NCI-H1092 (cell line): ENCODE data around the gene HYI.

Experiments used
- DNase-seq: peaks from one replicate; lab custom pipeline; 2025; lab: John Stamatoyannopoulos, UW

Gene HYI

DNA sequence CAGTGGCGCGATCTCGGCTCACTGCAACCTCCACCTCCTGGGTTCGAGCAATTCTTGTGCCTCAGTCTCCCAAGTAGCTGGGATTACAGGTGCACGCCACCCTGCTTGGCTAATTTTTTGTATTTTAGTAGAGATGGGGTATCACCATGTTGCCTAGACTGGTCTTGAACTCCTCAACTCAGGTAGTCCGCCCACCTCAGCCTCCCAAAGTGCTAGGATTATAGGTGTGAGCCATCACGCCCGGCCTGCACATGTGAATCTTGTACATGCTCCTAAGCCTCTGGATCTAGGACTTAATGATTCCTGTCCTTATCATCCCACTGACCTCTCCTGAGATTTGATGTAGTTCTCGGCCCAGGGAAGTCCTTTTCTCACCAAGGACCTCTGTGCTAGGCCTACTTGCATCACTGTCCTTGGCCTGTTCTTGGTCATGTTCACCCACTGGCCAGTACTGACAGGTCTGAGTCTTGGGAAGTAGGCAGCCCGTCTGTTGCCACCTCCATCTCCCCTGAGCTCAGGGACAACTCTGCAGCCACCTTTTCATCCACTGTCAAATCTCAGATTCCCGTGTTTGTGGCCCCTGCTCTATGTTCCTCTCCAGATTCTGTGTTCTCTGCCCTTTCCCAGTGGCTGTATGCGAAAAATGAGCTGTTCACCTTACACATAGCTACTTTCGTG, 9.4 kb downstream of the HYI start:
- DNase-seq, result no peak

DNA sequence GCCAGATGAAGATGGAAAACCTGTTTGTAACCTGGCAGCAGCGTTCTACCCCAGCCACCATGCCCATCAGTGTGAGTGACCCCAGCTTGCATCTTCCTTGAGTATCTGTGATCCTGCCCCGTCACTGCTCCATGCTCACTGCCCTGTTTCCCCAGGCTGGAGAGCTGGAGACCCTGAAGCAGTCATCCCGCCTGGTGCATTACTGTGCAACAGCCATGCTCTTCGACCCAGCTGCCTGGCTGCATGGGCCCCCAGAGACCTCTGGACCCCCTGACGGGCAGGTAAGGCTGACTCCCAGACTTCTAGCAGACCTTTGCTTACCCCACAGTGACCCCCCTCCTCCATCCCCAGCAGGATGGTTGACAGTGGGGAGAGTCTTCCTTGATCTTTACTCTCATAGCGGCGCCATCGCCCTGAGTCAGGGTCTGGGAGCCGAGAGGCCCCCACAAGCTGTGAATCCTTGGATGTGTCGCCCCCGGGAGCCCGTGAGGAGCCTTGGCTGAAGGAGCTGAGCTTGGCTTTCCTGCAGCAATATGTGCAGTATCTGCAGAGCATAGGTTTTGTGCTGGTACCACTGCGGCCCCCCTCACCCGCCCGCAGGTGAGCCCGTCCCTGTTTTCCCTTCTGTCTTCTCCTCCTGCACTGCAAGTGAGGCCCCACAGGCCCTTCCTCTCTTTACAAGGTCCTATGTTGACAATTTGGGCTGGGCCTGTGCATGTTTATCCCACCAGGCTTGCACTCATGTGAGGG, 10.4 kb downstream of the HYI start:
- no peak for DNase-seq

DNA sequence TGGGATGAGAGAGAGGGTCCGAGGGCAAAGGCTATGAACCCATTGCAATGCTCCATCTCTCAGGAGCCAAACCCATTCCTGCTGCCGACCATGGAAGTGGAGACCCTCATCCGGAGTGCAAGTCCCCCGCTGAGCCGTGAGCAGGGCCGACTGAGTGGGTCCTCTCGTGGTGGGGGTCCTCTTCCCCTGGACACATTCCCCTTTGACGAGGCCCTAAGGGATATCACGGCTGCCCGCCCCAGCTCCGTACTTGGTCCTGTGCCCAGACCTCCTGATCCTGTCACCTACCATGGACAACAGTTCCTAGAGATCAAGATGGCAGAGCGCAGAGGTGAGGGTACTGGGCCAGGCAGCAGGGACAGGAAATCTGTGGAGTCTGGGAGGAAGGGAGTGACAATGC, 11.0 kb downstream of the HYI start:
- DNase-seq, result no peak

DNA sequence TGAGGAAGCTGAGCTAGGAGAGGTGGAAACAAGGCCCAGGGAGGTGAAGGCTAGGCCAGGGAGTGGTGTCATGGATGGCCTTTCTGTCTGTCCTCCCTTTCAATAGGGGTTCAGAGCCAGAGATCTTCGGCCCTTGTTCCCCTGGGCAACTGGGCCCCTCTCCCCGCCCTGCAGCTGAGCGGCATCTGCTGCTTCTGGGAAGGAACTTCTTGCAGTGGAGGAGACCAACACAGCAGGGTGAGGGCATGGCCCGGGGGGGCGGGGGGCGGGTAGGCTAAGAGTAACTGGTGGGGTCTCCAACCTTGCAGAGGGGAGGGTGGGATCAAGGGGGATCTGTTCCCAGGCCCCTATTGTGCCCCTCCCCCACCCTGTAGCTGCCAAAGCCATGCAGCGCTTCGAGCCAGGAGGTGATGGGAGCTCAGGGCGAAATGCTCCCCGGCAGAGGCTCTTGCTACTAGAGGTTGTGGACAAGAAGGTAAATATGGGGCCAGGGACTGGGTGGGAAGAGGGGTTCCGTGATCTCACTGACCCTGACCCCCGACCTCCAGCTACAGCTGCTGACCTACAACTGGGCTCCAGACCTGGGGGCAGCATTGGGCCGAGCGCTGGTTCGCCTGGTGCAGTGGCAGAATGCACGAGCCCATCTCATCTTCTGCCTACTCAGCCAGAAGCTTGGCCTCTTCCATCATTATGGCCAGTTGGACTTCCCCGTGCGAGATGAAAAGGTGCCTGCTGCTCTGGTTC, 11.7 kb downstream of the HYI start:
- no peak for DNase-seq

DNA sequence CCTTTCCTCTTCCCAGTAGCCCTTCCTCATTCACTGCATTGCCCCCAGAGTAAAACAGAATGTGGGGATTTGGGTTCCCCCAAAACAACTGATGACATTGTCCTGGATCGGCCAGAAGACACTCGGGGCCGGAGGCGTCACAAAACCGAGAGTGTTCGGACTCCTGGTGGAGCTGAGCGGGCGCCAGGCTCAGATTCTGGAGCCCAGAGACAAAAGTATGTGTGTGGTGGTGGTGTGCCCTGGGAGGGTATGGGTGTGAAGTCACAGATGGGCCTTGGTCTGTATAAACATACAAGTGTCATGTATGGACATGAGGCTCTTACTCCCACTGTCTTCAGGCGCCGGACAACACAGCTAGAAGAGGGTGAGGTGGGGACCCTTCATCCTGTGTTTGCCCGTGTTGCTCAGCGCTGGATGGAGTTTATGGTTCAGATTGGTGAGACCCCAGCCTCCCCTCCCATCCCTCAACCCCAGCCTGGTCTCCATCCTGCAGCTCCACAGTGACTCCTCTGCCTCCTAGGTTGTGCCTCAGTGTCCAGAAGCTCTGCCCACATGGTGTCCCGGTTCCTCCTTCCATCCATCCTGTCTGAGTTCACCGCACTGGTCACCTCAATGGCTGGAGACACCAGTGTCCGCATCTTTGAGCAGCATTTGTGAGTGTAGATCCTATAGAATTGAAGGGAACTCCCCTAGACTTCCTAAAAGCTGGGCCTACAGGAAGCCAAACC, 12.4 kb downstream of the HYI start:
- DNase-seq, result no peak

DNA sequence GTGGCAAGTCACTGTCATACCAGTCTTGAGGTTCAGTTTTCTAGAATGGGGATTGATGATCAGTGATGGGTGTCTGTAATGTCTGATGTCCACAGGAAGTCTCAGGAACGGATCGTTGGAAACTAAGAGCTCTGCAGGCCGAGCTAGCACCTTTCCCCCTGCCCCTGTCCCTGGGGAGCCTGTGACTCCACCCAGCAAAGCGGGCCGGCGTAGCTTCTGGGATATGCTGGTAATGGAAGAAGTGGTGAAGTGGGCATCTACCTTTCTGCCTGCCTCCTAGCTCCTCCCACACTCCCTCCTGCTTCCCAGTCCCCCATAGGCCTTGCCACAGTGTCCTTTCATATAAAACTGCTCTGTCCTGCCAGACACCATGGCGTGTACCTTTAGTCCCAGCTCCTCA, 13.4 kb downstream of the HYI start:
- DNase-seq, result no peak

DNA sequence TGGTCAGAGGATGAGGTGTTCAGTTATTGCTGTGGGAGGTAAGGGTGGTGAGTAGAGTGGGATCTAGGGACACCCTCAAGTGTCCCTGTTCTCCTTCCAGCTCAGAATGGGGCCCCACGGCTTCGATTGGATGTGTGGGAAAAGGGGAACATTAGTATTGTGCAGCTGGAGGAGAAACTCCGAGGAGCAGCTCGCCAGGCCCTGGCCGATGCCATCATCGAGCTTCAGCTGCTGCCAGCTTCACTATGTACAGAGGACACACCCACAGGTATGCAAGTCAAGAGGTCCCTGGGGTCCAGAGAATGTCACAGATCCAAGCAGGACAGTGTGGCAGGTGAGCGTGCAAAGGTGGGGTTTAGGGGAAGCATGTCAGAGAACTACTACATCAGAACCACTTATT, 13.9 kb downstream of the HYI start:
- peak; percentile 53 for DNase-seq

DNA sequence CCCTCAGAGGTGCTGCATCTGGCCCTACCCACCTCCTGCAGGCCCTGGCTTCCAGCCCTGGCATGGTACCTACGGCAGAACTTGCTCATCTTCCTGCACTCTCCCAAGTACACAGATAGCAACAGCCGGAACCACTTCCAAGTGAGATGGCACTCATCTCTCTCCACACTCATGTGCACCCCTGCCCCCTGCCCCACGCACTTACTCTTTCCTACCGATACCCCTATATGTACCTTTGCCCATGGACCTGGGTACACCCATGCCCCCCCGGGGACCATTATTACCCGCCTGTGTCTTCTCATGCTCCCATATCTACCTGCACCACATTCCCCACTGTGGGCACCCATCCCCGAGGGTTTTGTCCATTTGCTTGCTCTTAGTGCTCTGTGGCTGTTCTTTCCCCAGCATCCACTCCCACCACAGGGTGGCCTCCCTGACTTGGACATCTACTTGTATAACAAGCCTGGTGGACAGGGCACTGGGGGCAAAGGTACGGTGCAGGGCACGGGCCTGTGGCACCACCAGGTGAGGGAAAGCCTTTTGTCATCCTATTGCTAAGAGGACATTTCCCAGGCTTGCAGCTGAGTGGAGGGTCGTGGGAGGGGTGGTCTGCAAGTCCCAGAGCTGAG, 14.7 kb downstream of the HYI start:
- no peak for DNase-seq

DNA sequence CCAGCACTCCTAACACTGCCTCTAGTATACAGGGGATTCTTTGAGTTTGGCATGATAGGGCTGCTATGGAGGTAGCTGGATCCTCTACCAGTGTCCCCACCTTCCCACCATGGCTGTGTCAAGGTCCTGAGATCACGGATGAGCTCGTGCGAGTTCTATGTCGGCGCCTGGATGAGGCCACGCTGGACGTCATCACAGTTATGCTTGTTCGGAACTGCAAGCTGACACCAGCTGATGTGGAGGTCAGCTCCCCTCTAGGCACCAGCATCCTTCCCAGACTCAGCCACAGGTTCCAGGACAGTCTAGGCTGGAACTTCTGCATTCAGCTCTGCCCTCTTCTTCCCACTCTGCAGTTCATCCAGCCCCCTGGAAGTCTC, 15.2 kb downstream of the HYI start:
- DNase-seq, result no peak

DNA sequence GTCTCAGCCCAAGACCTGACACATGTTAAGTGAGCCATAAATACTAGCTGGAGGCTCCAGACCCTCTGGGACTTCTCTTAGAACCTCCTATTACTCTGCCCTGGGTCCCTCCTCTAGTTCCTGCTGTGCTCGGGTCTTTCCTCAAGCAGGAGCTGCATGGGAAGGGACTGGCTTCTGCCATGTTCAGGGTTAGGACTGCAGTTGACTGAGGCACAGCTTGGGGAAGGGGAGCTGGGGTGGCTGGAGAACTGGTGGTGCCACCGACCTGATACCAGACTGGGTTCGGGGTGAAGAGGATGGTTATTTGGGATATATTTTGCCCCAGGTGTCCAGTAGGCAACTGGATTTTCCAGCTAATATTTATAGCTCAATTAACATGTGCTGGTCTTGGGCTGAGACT, 15.7 kb downstream of the HYI start:
- no peak for DNase-seq

DNA sequence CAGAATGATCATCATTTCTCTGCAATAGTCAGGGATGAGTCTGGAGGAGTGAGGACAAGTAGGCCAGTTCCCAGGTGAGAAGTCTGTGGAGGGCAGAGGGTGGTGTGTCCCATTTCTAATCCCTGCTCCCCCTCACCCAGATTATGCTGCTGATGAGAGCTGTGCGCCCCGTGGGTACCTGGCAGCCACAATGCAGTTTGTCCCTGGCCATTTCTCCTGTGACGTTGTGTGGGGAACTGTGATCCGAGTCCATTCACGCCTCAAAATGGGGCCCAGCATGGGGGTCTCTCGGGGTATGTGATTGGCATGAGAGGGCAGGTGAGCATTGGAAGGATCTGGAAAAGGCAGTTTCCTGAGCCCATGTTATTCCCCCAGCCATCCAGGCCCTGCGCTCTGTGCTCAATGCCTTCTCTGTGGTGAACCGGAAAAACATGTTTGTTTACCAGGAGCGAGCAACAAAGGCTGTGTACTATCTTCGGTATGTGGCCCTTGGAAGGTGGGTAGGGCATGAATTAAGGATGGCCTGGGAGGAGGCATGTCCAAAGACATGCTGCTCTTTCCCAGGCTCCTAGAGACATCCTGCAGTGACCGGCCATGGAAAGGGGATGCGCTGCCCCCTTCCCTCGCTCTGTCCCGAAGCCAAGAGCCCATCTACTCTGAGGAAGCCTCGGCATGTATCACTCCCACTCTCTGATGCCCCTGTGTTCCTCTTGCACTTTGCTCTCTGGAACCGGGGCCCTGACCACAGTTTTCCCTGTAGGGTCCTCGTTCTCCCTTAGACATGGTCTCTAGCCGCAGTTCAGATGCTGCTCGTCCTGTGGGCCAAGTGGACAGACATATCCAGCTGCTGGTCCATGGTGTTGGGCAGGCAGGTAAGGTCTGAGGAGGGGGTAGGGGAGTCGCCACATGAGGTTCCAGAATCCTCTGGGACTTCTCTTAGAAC, 16.4 kb downstream of the HYI start:
- DNase-seq, result no peak

DNA sequence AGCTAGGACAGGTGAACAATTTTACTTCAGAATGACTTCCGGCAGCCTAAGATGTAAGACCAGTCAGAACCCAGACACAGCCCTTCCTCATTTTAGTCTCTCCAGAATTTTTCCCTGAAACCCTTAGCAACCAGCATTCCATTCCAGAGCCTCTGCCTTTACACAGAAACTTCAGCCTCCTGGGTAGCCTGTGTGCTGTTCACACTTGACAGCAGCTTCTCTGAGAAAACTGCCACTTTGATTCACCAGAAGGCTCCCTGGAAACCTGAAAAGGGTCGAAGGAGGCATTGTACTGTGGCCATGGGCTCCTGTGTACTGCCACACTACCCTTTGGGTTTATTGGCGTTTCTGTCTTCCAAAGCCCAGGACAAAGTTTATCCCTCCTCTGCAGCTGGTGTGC, 17.4 kb downstream of the HYI start:
- no peak for DNase-seq

DNA sequence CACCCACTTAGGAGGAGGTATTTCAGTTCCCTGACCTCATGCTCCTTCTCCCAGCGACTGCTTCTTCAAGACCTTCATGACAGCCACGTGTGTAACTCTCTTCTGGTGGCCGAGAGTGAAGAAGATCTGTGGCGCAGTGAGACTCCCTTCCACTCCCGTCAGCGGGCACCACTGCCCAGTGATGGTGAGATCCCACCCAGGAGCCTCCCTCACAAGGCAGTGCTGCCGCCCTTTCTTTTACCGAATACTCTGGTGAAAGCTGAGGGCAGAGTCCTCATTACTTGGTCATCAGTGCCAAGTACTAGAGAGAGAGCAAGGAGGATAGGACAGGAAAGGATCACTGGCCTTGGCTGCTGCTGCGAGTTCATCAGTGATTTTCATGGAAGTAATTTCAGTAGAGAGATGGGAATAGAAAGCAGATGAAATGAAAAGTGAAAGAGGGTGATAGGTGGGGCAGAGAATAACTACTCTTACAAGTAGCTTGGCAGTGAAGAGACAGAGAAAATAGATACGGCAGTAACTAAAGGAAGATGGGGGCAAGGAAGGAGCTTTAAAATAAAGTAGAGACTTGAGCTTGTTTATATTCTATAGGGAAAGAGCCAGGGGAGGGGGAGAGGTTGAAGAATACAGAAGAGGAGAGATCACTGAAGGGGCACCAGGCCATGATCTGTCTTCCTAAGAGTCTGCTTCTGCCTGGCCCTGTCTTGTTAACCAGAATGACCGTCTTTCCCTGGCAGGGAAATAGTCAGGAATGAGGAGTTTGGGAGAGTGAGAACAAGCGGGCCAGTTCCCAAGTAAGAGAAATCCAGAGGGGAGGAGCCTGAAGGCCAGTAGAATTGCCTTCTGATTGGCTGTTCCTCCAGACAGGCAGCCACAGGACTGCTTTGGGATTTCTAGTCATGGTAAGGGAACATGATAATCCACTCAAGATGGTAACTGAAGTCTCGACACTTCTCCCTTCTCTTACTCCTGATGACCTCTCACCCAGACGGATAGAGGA, 18.3 kb downstream of the HYI start:
- no peak for DNase-seq

DNA sequence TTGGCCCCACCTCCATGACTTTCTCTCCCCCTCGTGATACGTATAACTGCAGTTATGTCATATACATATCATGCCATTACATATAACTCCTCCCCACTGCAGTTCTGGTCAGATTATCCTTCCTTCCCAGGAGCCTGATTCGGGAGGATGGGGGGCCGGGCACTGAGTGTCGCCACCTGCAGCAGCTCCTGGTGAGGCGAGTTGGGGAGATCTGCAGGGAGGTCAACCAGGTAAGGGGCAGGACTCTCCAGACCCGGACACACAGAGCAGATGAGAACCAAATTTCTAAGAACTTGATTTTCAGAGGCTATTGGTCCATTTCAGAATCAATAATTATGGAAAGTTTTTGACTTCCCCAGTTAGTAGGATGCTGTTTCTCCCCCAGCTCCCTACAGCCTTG, 19.5 kb downstream of the HYI start:
- DNase-seq, result no peak

DNA sequence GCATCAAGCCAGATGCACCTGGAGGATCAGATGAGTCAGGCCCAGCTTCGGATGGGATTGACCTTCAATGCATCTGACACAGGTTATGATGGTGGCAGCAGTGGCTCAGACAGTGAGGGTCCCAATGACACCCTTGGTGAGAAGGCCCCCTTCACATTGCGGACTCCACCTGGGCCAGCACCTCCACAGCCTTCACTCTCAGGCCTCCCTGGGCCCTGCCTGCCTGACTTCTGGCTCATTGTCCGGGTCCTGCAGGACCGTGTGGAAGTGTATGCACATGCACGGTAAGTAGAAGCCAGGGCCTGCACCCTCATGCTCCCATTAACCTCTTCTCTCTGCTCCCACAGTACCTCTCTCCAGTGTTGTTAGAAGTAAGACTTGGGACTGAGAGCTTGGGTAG, 20.8 kb downstream of the HYI start:
- no peak for DNase-seq

DNA sequence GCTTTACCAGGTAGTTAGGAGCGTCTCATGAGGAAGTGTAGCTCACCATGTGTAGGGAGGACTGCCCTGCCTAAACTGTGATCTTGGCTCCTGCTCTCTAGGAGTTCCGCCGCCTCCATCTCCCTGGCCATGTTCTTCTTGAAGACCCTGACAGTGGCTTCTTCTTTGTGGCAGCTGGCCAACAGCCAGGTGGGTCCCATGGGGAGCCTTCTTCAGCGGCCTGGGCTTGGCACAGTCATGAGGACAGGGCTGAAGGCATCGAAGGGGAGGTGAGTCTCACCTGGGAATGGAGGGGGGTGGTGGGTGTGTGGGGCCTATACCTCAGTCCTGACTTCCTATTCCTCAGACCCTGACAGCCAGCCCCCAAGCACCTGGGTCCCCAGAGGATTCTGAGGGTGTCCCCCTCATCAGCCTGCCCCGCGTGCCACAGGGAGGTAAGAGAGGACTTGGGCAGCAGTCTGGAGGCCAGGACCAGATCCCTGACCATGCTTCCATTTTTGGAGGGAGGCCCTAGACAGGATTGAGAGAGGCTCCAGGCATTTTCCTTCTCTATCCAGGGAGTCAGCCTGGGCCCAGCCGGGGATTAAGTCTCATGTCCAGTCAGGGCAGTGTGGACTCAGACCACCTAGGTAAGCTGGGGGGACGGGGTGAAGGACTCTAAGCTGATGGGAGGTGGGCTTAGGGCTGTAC, 21.4 kb downstream of the HYI start:
- no peak for DNase-seq

DNA sequence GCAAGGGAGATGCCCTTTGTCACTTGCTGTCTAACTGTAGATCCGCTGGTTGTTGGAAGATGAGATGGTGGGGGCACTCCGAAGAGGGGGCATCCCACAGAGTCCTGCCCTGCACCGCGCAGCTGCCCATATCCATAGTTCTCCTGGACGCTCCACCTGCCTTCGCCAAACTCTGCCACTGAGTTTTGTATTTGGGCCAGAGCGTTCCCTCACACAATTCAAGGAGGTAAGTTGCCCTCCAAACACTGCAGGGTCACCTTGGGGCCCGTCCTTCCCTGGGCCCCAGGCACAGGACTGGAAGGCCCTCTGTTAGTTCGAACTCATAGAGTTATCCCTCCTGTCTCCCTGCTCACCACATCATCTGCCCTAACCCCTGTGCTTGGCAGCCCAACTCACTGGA, 22.1 kb downstream of the HYI start:
- DNase-seq, result no peak

DNA sequence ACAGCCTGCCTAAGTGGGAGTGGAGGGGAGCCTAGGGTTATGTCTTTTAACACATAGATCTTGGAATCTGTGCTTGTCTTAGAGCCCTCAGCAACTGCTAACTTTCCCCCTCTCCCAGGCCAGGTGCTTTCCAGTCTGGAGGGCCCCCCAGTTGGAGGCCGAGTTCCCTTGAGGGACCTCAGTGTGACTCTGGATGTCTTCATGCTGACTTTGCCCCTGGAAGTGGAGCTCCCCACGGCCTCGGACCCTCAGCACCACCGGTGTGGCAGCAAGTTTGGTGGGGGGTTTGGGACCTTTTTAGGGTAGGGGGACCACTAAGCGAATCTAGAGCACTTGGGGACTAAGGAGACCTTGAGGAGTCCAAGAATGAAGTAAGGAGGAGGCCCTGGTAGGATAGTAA, 22.9 kb downstream of the HYI start:
- DNase-seq, result no peak

DNA sequence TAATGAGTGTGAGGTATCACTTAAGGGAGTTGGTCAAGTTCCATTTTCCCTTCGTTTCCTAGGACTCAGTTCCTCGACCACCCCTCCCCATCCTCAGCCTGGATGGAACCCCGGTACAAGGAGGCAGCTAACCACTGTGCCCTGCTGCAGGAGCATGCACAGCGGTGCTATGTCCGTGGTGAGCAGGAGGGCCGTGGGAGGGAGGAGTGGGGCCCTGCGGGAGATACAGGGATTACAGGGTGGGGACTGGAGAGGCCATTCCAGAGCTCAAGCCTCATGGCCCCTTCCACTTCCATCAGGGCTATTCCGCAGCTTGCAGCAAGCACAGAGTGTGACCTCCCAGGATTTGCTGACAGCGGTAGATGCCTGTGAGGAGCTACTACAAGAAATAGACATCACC, 25.8 kb downstream of the HYI start:
- DNase-seq, result no peak
